Activated naive CD4-positive, alpha-beta T cell treated with anti-CD3 and anti-CD28 coated beads, Interleukin-2, amount 50 U/mL, for 72 hours (primary cell): ENCODE results near the gene MOB2. TPM values are rescaled to one million over a fixed set of nuclear protein-coding genes. Genes with fewer than 3 reads are reported as not detected.

Source experiments
- ATAC-seq, 2 donors: fragments of 150-1000 bp; cut with Tn5 transposase; 2 replicates each; pipeline ENCODE4 v1.10.0; 2021; ENCODE audit warnings: mild to moderate bottlenecking in 2 of 2, moderate library complexity in 2 of 2
- DNase-seq, 2 donors: peaks; one replicate each; pipeline ENCODE4 v3.0.0; 2021 to 2022; ENCODE audit warnings: low spot score in 2 of 2
- H3K27ac Mint-ChIP-seq, 2 donors: one replicate each; pipeline ENCODE4 v1.8.0; 2022; ENCODE audit warnings: mild to moderate bottlenecking in 2 of 2, mixed read lengths in 2 of 2
- H3K36me3 Mint-ChIP-seq, 2 donors: one replicate each; pipeline ENCODE4 v1.8.0; 2022; ENCODE audit warnings: mixed read lengths in 2 of 2
- H3K9me3 Mint-ChIP-seq, 2 donors: one replicate each; pipeline ENCODE4 v1.8.0; 2022; ENCODE audit warnings: mixed read lengths in 2 of 2
- total RNA-seq, 2 donors: library from RNA; stranded (reverse); gene quantifications; one replicate each; pipeline ENCODE4 v1.2.3, GENCODE V29; 2022

MOB2 gene
- total RNA-seq, 2 donors from 2014 or later: 17.7 to 23.2 TPM

DNA sequence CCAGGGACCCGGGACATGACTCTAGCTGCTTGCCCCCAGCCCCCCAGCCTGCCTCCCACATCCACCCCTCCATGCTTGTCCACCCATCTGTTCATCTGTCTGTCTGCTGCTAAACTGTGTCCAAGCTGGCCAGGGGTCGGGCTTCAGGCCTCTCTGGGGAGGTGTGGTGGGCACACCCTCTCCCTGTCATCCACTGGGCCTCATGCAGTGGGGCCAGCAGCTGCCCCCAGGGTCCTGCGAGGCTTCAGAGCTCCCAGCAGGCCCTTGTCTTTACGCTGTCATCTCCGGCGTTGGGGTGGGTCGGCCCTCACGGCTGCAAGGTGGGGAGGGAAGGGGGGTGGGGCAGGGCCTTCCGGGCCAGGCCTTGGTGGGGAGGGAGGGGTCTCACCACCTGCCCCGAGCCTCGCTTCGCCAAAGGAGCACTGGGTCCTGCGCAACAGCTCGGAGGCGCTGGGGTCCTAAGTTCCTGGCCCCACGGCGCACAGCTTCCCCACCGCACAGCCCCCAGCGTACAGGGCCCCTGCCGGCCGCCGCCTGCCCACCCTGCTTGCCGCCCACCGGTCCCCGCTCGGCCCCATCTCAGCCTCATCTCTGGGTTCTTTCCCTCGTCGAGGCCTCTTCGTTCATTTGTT lies 26.7 kb downstream of the MOB2 start:
- no peak for ATAC-seq
- H3K27ac Mint-ChIP-seq: peak overlapping the region in 1 of 2 donors; percentile 72
- H3K9me3 Mint-ChIP-seq: no peaks in the 10 kb centered on the region
- H3K36me3 Mint-ChIP-seq: no peaks in the 10 kb centered on the region
- no peak for DNase-seq

DNA sequence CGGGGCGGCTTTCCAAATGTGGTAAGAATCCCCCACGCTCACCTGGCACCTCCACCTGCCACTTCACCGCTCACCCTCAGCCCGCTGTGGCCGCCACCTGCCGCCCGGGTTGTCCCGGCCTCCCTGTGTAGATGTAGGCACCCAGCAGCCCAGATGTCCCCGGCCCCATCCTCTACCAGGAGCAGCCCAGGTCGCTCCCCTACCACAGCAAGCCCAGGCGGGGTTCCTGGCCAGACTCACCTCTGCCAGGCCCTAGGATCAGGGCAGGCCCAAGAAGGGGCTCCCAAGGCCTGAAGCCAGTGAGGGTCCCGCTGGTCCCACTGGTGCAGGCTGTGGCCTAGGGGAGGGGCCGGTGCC lies 27.4 kb downstream of the MOB2 start:
- ATAC-seq (peak in 1 of 2 donors; percentile 16), DNase-seq (no peak)
- H3K9me3 Mint-ChIP-seq: no peaks in the 10 kb centered on the region
- H3K36me3 Mint-ChIP-seq: no peaks in the 10 kb centered on the region
- no peak overlapping the region for H3K27ac Mint-ChIP-seq

DNA sequence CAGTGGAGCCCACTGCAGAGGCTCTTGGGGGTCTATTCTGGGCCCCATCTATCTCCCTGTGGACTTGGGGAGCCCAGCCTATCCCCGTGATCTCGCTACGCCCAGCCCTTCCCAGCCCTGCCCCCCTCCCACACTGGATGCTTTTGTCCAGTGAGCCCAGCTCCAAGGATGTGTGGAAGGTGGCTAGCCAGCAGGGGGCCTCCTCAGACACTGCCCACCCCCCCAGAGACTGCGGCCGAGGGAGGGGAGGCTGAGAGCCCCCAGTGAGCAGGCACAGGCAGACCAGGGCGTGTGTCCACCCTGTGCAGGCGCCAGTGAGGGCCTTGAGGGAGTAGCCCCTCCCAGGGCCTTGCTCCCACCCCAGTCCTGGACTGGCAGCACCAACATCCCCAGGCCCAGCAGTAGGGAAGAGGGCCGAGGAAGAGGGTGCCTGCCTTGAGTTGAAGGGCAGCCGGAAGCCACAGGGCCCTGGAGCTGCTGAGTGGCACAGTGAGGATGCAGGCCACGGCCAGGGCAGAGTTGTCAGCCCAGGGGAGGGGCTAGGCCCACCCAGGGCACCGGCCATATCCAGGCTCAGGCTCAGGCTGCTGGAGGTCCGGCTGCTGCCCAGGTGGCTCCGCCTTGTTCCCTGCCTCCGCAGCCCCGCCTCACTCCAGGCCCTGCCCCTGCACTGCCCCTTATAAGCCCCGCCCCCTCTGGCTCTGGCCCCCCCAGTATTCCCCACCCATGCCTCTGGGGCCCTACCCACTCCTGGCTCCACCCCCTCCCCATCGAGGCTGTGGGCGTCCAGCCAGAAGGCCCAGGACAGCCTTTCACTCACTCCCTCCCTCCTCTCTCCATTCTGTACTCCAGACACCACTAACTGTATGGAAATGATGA lies 28.0 kb downstream of the MOB2 start:
- H3K36me3 Mint-ChIP-seq: no peaks in the 10 kb centered on the region
- H3K27ac Mint-ChIP-seq: no peak overlapping the region
- DNase-seq (no peak), ATAC-seq (peak in 1 of 2 donors; percentile 18)
- no peaks in the 10 kb centered on the region for H3K9me3 Mint-ChIP-seq

DNA sequence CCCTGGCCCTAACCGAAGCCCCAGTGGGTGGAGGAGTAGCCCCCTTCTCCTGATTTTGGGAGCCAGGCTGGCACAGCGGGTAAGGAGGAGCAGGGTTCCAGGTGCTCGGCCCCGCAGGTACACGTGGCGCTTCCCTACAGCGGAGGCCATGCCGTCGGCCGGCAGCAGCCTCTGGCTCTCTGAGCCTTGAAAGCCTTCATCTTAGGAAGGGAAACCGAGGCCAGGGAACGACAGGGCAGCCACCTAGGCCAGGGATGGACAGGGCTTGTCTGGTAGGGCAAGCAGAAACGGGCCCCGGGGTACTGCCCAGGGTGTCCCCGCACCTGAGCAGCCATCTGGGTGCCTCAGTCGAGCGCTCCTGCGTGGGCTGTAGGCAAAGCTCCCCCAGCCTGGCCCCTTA lies 28.7 kb downstream of the MOB2 start:
- ATAC-seq (no peak), DNase-seq (no peak)
- H3K27ac Mint-ChIP-seq: no peak overlapping the region
- no peaks in the 10 kb centered on the region for H3K36me3 Mint-ChIP-seq
- no peaks in the 10 kb centered on the region for H3K9me3 Mint-ChIP-seq

DNA sequence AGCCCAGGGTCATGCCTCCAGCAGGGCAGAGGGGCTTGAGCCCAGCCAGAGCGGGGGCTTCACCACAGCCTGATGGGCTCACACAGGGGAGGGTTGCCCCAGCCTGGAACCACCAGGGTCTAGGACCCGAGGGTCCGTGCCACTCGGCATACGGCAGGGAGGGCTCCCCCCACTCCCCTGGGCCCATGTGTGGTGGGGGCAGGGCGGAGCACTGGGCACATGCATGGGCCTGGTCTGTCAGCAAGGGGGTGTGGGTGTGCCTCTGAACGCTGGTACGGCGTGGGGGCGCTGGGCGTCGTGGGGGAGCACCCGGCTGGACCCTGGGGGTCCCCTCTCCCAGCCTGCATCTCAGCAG lies 29.3 kb downstream of the MOB2 start:
- no peaks in the 10 kb centered on the region for H3K36me3 Mint-ChIP-seq
- DNase-seq (no peak), ATAC-seq (no peak)
- H3K9me3 Mint-ChIP-seq: no peaks in the 10 kb centered on the region
- H3K27ac Mint-ChIP-seq: no peak overlapping the region

DNA sequence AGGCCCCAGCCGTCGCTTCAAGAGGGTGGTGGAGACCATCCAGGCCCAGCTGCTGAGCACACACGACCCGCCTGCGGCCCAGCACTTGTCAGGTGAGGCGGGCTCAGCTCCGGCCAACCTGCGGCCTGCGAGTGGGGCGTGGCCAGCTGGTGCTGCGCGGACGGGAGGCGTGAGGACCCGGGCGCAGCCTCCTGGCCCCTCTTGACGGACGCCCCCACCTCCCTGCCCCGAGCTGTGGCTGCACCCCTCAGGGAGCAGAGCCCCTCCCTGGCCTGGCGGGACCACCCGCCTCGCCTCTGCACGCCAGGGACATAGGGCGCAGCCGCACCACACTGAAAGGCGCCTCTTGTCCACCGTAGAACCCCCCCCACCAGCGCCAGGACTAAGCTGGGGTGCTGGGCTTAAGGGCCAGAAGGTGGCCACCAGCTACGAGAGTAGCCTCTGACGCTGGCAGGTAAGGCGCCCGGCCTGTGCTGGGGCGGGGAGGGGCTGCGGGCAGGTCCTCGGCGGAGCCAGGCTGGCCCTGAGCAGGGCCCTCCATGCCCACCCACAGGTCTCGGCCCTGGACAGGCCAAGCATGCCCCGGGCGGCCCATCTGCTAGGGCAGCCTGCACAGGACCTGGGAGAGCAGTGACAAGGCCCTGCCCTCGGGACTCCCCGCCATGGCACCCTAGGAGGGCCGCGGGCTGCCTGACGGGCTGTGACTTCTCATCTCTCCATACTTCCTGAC lies 29.8 kb downstream of the MOB2 start:
- H3K9me3 Mint-ChIP-seq: no peaks in the 10 kb centered on the region
- no peaks in the 10 kb centered on the region for H3K36me3 Mint-ChIP-seq
- H3K27ac Mint-ChIP-seq: no peak overlapping the region
- no peak for DNase-seq
- ATAC-seq: no peak

DNA sequence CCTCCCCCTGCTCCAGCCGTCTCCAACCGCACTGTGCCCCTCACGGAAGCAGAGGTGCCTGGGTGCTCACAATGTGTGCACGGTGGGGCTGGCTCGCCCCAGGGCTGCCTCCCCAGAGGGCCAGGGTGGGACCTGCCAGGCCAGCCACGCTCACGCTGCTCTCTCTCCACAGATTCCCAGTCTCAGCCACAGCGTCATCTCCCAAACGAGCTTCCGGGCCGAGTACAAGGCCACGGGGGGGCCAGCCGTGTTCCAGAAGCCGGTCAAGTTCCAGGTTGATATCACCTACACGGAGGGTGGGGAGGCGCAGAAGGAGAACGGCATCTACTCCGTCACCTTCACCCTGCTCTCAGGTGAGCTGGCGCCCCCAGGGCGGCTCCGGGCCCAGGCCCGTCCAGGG lies 30.4 kb downstream of the MOB2 start:
- no peaks in the 10 kb centered on the region for H3K9me3 Mint-ChIP-seq
- H3K27ac Mint-ChIP-seq: no peak overlapping the region
- no peak for ATAC-seq
- no peak for DNase-seq
- no peaks in the 10 kb centered on the region for H3K36me3 Mint-ChIP-seq

DNA sequence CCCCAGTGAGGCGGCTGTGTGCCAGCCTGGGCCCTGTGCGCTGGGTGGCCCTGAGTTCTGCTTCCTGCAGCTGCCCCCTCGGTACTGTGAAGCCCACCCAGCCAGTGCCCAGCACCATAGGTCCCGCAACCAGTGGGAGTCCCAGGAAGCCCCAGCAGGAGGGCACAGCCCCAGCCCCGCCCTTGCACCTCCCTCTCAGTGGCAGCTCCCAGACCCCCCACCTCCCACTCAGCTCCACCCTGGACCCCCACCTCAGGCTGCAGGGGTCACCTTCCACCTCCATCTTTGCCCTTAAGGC lies 30.9 kb downstream of the MOB2 start:
- DNase-seq (no peak), ATAC-seq (no peak)
- no peak overlapping the region for H3K27ac Mint-ChIP-seq
- no peaks in the 10 kb centered on the region for H3K36me3 Mint-ChIP-seq
- H3K9me3 Mint-ChIP-seq: no peaks in the 10 kb centered on the region

DNA sequence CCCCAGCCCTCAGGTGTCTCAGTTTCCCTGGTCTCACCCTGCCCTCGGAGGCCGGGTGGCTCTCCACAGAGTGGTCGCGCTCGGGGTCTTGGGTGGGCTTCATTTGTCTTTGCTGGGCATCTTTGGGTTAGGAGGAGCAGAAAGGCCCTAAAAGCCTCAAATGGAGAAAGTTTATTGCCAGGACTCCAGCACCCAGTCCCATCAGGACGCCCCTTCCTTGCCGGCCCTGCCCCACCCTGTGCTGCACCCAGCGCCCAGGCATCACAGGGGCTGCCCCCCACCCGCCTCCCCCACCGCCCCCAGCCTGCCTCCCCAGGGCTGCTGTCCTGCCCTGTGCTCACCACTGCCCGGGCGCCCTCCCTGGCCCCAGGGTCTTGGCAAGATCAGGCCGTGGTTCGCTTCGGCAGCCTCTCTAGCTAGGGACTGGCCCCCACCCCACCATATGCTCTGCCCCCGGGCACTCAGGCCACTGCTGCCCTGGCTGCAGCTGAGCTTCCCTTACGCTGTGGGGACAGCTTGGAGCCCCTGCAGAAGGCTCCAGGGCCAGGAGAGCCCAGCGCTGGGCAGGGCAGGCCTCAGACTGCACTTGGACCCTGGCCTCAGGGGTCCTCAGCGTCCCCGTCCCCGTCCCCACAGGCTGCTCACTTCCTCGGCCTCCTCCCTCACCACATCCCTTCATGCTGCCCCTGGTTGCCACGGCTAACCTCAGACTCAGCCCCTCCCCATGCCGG lies 31.4 kb downstream of the MOB2 start:
- Mint-ChIP-seq H3K27ac (no peak overlapping the region), H3K9me3 (no peaks in the 10 kb centered on the region), H3K36me3 (no peaks in the 10 kb centered on the region)
- DNase-seq (no peak), ATAC-seq (no peak)

DNA sequence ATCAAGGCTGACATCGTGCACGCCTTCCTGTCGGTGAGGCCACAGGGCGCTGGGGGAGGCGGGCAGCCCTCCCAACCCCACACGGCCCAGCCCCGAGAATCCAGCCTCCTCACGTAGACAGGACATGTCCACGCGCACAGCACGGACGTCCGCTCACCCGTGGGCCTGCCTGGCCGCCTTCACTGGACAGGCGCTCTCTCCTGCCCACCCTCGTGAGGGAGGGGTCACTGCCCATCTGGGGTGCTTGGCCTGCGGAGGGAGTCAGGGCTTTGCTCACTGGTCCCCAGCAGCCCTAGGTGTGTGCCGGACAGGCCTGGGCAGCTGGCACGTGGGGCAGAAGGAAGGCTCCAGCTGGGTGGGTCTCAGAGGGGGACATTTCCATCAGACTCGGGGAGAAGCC lies 32.0 kb downstream of the MOB2 start:
- H3K27ac Mint-ChIP-seq: no peak overlapping the region
- ATAC-seq: no peak

DNA sequence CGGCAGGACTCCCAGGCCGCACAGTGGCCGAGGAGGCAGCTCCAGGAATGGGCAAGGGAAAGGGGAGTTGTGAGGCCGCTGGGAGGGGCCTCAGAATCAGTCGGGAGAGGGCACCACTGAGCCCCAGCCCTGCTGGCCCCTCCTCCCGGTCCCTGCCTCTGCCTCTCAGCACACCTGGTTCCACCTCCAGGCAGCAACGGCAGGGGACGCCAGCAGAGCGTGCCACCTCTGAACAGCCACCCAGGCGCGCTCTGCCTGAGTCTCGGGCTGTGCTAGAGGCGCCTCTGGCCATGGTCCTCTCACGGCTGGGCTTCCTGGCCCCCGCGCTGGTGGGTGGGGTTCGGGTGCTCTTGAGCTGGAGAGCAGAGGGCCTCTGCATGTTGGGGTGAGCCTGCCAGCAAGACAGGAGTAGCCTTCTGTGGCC lies 33.0 kb downstream of the MOB2 start:
- Mint-ChIP-seq H3K27ac (no peak overlapping the region), H3K9me3 (no peaks in the 10 kb centered on the region), H3K36me3 (no peaks in the 10 kb centered on the region)
- peak; percentile 43 to 76 for ATAC-seq
- peak in 1 of 2 donors; percentile 48 for DNase-seq

More for the DNA sequence above, 32.0 kb downstream of the MOB2 start:
- DNase-seq: no peak
- Mint-ChIP-seq H3K36me3 (no peaks in the 10 kb centered on the region), H3K9me3 (no peaks in the 10 kb centered on the region)

DNA sequence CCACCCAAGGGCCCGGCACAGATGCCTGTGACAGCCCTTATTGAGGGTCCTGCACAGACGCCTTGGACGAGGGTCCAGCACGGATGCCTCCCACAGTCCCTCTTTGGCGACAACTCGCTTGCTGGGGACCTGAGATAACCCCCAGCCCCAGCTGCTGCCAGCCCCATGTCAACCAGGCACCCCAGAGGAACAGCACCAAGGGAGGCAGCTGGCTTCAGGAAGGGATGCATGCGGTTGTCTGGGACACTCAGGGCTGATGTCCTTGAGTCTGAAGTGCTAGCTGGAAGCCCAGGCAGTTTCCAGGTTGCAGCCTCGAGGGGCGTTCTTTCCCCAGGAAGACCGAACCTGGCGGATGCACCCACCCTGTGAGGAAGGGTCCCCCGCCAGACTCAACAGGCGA lies 33.8 kb downstream of the MOB2 start:
- Mint-ChIP-seq H3K36me3 (no peaks in the 10 kb centered on the region), H3K27ac (no peak overlapping the region), H3K9me3 (no peaks in the 10 kb centered on the region)
- no peak for ATAC-seq
- no peak for DNase-seq

DNA sequence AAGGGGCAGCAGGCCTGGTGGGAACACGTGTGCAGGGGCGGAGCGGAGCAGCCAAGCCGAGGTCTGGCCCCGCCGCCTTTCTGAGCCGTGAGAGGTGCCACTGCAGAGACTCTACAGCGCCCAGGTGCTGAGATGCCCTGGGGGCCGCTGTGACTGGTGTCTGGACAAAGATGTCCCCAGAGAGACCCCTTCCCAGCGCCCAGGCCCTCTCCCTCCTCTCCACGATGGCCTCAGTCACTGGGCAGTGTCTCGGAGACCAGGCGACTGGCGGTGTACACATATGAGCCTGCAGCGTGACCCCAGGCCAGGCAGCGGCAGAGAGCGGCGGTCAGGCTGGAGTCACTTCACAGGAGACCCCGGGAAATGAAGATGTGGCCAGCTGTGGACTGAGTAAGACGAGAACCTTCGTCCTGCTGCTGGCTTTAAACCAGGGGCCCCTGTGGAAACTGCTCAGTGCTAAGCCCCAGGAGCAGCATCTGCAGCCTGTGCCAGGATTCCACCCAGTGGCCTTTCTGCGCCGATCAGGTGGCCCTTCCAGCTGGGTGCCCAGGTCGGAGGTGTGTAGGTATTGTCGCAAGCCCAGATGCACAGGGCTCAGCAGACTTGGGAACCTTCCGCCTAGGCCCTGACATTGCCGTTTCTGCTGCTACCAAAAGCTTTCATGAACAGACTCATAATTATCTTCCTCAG lies 34.7 kb downstream of the MOB2 start:
- no peaks in the 10 kb centered on the region for H3K9me3 Mint-ChIP-seq
- no peak overlapping the region for H3K27ac Mint-ChIP-seq
- DNase-seq (no peak), ATAC-seq (no peak)
- no peaks in the 10 kb centered on the region for H3K36me3 Mint-ChIP-seq

DNA sequence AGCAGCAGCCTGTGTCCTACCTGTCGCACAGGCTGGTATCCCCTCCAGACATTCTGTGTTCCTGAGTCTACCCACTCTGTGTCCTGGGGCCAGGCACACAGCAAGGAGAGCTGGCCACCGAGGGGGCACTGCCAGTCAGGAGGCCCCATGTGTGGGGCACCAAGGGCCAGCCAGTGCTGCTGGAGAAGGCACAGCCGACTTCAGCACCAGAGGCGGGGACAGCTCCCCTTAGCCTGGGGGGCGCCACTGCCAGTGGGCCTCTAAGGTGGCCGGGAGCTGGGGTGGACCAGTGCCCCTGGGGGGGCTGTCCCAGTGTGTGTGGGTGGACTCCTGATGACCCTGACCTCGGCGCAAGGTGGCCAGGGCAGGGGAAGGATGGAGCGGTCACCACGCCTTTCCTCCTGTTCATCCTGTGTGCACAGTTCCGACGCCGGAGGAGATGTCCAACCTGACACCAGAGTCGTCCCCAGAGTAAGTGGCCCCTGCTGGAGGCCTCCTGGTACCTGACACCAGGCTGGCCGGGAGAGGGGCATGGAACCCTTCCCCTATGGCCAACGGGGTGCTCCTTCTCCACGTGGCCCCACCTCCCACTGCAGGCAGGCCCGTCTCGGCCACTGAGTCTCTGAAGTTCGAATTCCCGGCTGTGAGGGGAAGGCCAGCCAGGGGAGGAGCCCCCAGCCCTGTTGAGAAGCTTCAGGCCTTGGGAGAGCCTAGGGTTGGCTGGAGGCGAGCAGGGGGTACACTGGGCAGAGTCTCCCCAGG lies 35.4 kb downstream of the MOB2 start:
- H3K9me3 Mint-ChIP-seq: no peaks in the 10 kb centered on the region
- no peak overlapping the region for H3K27ac Mint-ChIP-seq
- DNase-seq (no peak), ATAC-seq (no peak)
- no peaks in the 10 kb centered on the region for H3K36me3 Mint-ChIP-seq

DNA sequence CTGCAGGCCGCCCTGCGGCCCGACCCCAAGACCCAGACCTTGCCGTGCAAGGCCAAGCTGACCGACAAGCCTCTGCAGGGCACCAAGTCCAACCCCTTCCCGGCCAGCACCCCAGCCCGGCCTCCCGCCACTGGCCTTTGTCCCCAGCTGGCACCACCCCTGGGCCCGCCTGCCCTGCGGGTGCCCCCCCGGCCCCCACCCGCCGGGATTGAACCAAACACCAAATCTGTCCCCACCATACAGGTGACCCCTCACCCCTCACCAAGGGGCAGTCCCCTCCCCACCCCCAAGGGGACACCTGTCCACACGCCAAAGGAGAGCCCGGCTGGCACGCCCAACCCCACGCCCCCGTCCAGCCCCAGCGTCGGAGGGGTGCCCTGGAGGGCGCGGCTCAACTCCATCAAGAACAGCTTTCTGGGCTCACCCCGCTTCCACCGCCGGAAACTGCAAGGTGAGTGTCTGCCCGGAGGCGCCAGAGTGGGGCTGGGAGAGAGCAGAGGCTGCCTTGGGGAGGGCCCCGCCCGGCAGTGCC lies 36.2 kb downstream of the MOB2 start:
- DNase-seq (no peak), ATAC-seq (no peak)
- Mint-ChIP-seq H3K36me3 (no peaks in the 10 kb centered on the region), H3K9me3 (no peaks in the 10 kb centered on the region), H3K27ac (no peak overlapping the region)
